NCI-H2029 (cell line): ENCODE data around the gene AMDHD1.
"Not testable (repeated sequence)": the region's sequence is repeated elsewhere in the genome, so short reads cannot be mapped to it uniquely, and the experiment has no call there.

Experiments
- DNase-seq: peaks from one replicate; lab custom pipeline; 2025; lab: John Stamatoyannopoulos, UW

AMDHD1 gene

DNA sequence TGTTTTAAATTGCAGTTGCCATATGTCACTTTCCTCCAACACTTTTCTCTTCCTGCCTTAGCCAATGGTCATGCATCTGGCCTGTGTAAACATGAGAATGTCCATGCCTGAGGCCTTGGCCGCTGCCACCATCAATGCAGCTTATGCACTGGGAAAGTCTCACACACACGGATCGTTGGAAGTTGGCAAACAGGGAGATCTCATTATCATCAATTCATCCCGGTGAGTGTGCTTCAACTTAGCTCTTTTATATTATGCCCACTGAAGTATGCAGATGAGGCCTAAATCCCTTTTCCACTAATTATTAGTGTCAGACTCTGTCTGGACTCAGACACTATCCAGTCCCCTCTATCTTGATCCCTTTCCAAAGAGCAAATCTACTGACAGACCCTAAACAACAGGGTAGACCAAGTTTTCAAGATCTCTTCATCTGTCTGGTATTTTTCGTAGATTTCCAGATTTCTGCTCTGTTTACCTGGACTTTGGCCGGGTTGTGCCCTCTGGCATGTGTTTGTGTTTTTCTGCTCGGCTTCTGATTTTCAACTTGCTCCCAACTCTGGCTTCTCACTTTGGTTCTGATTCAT is 23.2 kb downstream of the AMDHD1 start:
- DNase-seq: no peak

DNA sequence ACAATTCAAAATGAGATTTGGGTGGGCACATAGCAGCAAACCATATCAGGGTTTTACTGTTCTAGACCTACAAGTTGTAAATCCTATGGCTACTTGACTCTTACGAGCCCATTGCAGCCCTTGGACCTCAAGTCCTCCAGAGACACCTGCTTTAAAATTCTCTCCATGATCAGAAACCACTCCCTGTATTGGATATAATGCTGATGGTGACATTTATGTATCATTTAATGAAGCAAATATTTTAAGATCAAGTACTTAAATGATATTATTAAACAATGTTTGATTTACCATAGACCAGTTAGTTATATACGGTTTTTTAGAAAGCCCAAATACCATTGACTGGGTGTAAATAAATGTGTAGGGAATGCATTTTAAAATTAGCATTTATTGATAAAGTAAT is 24.2 kb downstream of the AMDHD1 start:
- no peak for DNase-seq

DNA sequence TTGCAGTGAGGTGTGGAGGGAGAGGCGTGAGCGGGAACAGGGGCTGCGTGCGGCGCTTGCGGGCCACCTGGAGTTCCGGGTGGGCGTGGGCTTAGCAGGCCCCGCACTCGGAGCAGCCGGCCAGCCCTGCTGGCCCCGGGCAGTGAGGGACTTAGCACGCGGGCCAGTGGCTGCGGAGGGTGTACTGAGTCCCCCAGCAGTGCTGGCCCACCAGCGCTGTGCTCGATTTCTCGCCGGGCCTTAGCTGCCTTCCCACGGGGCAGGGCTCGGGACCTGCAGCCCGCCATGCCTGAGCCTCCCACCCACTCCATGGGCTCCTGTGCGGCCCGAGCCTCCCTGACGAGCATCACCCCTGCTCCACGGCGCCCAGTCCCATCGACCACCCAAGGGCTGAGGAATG is 26.0 kb downstream of the AMDHD1 start:
- DNase-seq: not testable (repeated sequence)

DNA sequence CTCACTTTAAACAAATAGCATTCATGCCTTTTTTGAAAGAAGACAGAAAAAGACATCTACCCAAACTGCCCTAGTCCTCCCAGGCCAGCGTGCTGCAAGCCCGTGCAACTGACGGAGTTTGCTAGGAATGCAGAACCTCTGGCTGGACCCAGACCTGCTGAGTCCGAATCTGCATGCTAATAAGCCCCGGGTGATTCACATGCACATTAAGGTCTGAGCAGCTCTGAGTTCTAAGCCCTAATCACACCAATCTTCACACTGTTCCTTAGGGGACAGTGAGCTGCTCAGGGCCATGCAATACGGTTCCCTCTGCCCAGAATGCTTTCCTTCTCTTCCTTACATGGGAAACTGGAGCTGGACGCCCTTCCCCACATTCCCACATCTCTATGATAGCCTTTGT is 27.8 kb downstream of the AMDHD1 start:
- no peak for DNase-seq

DNA sequence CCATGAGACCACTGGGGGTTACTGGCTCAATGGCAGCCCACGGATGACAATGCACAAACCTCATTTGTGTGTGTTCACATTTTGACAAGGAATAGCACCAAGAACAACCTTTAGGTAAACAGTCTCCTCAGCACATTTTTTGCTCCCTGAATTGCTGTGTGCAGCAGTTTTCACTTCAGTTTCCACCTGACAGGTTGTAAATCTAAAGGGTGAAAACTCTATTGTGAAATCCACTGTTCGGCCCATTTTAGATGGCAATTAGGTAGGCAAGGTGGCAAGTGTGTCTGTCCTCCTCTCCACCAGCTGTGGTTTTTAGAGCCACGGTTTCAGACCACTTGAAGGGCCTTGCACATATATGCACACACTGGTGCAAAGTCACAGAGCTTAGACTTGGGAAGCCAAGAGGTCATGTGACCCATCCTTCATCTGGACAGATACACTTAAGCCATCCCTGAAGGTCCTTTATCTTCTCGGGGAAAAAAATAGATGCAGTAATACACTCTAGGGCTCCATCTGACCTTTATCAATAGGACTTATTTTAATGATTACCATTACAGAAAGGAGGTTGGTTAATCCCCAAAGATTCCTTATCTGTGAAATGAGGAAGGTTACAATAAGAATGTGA is 29.8 kb downstream of the AMDHD1 start:
- DNase-seq: no peak

DNA sequence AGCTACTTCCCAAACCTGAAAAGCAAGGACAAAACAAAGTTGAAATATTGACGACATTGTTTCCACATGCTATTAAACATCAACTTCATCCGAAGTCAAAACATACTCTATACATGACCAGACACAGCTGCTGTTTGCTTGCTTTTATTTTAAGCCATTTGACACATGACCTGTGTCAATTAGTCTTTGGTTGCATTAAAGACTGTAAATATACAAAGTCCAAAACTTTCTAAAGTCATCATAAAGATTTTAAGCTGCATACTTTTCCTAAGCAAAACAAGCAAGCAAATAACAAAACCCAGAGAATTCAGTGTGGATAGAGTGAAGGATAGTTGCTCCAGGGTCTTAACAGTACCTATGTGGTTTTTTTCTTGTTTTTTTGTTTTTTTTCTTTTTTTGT is 31.2 kb downstream of the AMDHD1 start:
- no peak for DNase-seq

DNA sequence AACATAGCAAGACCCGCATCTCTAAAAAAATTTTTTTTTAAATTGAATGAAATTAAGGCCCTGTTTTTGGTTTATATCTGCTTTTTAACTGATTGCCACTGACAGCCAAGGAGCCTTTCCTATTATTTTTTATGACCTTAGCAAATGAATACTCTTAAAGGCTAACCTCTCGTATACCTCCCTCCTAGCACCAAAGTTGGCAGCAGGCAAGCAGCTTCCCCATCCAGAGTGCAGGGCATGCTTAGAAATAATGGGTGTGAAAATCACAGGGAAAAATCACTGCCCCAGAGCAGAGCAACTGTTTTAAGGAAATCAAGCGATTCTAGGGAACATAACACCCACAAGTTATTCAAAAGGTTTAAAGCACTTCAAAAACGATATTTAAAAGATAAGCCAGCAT is 32.4 kb downstream of the AMDHD1 start:
- DNase-seq: no peak

DNA sequence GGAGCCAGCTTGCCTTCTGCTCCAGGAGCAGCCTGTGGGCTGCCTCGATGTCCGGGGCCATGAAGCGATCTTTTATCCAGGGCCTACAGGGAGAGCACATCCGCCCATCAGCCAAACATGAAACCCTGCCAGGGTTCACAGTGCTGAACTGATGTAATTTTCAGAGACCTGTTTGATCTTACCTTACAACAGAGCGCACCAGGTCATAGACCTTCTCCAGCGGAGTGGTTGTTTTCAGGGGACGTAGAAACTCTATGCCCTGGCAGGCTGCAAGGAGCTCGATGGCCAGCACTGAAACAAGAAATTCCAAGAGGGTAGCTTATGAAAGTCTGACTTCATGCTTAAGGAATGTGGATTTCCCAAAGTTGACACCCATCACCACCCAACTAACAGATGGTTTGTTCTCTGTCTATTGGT is 33.3 kb downstream of the AMDHD1 start:
- no peak for DNase-seq

DNA sequence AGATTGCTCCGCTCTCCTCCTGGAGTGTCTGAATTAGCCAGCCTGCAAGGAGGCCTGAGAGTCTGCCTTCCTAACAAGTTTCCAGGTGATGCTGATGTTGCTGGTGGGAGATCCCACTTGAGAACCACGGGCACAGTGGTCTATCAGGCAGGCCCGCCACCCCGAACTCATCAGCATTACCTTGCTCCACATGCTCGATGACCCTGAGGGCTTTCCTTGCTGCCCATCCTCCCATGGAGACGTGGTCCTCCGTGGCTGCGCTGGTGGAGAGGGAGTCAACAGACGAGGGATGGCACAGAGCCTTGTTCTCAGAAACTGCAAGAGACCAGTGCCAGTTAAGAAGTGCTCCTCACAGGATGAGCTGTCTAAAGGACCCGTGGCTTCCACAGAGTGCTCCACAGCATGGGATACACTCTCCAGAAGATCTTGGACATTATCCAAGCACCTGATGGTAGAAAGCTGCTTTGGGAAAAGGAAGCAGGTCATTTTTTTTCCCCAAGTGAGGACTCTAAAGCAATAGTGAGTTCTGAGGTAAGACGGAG is 34.7 kb downstream of the AMDHD1 start:
- no peak for DNase-seq

DNA sequence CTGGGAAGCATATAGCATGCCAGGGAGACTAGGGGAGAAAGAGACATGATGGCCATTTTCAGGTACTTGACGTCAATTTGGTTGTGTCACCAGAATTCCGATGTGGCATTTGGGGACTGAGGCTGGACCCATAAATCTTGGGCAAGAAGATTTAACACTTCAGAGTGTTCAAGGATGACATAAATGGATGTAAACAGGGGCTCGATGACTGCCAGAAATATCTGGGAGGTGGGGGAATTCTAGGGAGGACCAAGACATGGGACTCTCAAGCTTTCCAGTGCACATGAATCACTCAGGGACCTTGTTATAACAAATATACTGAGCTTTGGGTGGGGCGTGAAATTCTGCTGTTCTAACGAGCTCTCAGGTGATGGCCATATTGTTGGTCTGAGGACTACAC is 35.2 kb downstream of the AMDHD1 start:
- no peak for DNase-seq

DNA sequence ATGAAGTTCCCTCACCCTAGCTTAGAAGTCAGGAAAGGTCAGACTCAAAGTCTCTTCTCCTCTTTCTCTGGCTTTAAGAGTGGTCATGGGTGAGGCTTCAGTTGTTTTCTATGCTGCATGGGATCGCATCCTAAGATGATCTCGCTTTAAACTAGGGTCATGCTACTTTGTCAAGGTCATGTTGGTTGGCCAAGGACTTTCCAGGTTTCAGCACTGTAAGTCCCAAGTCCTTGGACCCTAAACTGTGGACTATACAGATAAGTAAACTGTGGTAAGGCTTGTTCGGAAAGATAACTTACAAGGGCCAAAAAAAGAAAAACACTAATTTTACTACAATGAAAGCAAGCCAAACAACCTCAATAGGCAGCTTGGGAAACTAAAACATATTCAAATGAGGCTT is 35.6 kb downstream of the AMDHD1 start:
- DNase-seq: no peak

DNA sequence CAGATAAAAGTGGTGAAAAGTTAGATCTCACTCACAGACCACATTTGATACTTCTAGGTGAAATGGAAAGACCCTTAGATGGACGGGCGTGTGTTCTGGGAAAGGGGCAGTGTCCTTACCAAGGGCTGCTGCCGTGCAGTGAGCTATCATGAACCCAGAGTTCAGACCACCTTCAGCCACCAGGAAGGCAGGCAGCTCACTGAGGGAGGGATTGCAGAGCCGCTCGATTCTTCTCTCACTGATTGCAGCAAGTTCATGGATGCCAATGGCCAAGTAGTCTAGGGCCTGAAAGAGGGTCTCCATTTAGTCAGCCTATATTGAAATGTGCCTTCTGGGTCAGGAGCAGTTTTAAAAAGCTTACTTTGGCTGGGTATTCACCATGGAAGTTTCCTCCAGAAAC is 37.3 kb downstream of the AMDHD1 start:
- no peak for DNase-seq

DNA sequence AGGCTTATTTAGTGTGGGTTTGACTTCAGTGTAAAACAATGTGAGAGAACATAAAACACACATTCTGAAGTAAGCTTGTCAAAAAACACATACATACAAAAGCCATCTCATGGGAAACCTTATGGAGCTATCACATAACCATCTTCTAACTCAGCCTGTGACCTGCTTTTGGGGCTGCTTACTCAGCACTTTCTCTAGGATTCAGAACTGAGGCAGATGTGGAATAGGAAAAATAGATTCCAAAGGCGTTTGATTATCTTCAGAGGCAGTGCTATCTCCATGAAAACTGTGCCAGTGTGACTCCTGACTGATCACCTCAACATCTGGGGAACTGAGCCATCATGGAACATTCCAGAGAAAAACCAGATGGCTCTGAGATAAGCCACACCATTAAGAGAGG is 39.5 kb downstream of the AMDHD1 start:
- DNase-seq: no peak

DNA sequence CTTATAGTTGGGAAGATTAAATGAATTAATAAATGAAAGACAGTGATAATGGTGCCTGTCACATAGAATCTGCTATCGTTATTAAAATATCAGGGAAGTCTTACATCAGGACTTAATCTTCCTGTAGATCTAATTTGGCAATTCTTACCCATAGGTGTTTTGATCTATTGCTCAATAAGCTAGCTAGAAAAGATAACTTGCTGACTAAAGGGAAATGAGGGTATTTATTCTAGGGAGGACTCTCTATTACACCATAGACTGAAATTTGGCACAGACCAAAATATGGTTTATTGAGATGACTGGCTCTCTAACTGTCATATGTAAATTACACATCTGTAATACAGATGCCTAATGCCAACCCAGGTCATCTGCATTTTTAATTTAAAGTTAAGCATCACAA is 41.6 kb downstream of the AMDHD1 start:
- DNase-seq: no peak

DNA sequence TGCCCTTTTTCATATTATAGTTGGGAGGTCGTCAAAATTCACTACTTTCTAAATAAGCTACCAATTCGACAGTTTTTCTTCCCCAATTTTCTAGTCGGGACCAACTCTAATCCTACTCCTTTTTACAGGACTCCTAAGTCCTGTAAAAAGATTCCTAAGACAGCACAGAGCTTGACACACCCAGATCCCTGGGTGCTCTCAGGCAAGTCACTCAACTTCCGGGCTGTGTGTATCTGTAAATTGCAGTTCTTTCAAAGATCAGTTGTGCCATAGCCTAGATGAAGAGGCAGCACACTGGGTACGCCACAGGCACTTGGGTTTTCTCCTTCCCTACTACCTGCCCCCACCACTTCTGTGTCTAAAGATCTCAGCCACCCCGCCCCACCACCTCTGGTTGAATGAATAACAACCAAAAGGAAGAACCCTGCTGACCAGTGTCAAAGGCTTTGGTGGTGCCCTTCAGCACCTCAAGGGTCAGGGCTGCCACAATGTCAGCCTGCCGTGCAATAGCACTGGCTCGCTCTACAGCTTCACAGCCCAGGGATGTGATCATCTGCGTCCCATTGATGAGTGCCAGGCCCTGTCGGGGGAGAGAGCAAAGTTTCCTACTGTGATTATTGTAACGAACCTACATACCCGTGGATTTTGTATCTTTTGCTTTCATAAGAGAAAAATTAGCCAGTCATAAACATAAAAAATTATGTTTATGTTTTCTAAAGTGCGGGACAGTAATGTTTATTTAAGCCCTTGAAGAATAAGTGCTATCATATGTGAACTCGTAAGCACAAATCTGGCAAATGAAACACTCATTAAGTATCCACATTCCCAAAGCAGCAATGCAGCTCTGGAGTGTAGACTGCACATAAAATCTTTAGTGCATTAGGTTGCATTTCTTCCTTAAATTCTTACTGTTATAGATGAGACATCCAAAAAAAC is 43.8 kb downstream of the AMDHD1 start:
- no peak for DNase-seq

DNA sequence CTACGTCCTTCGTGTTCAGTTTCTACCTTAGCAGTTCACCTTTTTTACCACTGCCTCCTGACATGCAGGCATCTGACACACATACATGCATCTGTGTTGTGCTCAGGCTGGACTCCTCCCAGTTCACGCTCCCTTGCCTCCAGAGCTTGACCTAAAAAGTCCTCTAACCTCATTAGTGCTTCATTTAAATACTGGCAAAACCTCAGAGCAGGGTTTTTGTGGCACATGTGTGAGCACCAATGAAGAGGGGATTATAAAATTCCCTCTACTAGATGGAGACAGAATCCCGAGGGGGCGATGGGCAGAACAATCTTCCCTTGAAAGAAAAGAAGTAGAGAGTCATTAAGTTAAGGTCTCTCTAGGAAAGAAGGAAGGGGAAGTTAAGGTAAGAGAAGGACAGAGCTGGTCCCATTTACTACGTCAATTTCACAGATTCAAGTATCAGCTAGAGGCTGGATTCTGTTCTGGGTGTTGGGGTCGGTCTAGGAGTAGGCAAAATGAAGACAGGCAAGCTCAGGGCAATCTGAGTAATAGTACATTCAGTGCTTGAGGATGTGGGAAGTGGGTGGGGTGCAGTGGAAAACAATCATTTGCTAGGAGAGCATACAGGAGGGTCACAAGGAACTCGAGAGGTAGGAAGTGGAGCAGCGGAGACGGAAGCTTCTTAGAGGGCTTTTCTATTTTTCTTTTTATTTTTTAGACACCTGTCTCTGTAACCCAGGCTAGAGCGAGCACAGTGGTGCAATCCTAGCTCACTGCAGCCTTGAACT is 45.6 kb downstream of the AMDHD1 start:
- DNase-seq: no peak

DNA sequence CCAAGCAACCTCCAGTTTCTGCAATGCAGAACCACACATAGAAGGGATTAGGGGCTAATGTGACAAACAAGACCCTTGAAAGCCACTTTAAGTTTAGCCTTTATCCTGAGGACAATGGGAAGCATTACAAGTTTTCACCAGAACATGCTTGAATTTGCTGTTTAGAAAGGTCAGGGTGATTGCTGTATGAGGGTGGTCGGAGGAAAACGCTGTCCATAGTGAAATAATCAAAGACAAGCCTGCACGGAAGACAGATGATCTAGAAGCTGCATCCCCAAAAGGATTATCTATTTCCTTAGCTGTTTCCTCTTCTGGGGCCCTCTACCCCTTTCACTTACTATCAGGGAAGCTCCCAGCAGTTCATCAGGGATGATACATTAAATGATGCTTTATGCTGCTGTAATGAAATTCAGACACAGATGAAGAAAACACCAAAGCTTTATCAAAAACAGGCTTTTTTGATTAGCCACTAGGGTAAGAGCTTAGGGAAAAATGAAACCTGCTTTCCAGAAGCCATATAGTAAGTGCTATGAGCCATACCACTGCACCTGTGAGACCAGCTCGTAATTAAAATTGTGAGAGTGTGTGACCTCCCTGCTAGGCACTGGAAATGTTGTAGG is 46.5 kb downstream of the AMDHD1 start:
- no peak for DNase-seq

DNA sequence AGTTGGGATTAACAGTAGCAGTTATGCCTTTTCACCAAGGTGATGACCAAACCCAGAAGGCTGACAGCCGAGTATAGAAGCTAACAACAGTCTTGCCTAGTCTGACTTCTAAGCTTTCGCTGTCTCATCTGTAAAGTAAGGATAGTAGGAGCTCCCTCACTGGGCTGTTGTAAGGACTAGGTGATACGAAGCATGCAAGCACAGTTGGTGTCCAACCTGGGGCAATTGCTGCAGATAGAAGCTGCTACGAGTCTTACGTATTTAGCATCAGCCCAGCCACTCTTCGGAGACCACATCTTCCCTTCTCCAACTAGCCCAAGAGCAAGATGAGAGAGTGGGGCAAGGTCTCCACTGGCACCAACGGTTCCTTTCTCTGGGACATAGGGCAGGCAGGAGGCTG is 47.0 kb downstream of the AMDHD1 start:
- no peak for DNase-seq

DNA sequence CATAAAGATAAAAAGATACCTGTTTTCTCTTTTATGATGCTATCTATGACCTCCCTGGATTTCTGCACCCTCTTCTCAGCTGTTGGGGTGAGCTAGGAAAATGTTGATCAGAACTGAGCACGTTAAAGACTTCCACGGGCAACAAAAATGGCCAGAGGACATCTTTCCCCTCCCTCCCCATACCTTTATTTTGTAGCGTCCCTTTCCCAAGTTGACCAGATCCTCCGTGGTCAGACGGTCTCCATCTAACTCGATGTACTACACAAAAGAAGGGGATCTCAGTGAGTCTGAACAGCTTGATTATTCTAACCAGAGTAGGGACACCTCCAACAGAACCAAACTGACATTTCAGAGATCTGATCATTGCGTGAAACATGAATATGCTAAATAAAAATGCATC is 50.8 kb downstream of the AMDHD1 start:
- no peak for DNase-seq

DNA sequence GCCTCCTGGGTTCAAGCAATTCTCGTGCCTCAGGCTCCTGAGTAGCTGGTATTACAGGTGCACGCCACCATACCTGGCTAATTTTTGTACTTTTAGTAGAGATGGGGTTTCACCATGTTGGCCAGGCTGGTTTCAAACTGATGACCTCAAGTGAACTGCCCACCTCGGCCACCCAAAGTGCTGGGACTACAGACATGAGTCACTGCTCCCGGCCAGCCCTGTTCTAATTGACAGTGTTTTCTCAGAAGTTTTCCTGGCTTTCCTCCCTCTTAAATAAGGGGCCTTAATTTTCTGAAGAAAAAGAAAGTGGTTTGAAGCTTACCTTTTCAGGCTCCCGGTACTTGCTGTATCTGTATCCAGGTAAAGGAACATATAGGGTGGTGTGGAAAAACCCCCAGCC is 51.3 kb downstream of the AMDHD1 start:
- no peak for DNase-seq

DNA sequence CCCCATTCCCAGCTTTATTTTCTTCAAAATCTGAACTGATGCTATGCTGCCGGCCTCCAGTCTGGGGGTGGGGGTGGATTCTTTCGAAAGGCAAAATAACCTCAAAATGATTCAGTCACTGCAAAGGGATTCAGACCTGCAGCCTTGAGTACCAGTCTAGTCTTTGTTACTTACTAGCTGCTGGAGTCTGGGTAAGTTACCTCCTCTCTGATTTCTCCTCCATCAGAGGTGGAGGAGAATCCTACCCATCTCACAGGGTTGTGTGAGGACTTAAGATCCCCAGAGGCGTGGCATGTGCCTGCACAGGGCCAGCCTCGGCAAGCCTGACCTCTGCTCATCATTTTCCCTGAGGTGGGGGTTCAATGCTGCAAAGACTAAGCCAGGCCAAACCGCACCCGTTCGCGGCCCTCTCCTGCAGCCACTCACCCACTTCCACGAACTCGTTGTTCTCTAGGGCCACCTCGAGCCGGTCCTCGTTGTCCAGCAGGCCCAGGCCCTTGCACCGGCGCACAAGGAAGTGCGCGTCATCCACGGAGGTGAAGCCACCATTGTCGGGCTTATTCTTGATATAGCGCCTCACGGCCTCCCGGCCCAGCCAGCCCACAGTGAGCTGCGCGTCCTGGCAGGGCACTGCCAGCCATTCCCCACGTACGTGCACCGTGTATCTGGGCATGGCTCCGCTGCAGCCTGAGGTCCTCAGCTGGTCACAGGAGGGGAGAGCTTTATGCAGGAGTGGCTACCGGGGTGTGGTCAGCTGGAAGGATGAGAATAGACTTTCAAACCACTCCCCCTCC is 52.3 kb downstream of the AMDHD1 start:
- DNase-seq: no peak
